HEK293 (cell line): ENCODE results near the gene KDELR1.

ENCODE experiments used
- CTCF ChIA-PET: fragments of 350-600 bp; formaldehyde crosslinking; extraction: SDS; loops from one replicate; lab custom pipeline; 2021; ENCODE audit warnings: antibody characterized with exemption; lab: Yijun Ruan, JAX
- POLR2A ChIA-PET: fragments of 300-600 bp; formaldehyde crosslinking; extraction: SDS; loops from one replicate; lab custom pipeline; 2020; ENCODE audit warnings: antibody characterized with exemption, inconsistent platforms; lab: Yijun Ruan, JAX
- H3K27ac ChIP-seq: fragments of 200-500 bp; sonication (Bioruptor generic); 2 replicates; pipeline ENCODE4 v1.5.1; 2014; ENCODE audit warnings: low read depth, low read length, control low read depth, inconsistent platforms; ENCODE audit errors: extremely low read depth
- H3K36me3 ChIP-seq, 2 experiments: fragments of 200-500 bp in 1 of 2; sonication (Bioruptor generic) in 1 of 2; 1 replicate in 1 of 2; 2 replicates in 1 of 2; pipeline ENCODE4 v1.5.1; 2014 to 2017; ENCODE audit warnings: inconsistent platforms in 2 of 2, low read length in 2 of 2; ENCODE audit not compliant: control insufficient read depth in 2 of 2, insufficient read depth in 1 of 2
- H3K4me1 ChIP-seq: fragments of 200-500 bp; sonication (Bioruptor generic); 2 replicates; pipeline ENCODE4 v1.5.1; 2014; ENCODE audit warnings: mild to moderate bottlenecking, low read length, inconsistent platforms; ENCODE audit not compliant: control insufficient read depth, insufficient read depth
- H3K4me3 ChIP-seq: 2 replicates; pipeline ENCODE4 v1.5.1; 2011; ENCODE audit warnings: low read depth, mild to moderate bottlenecking, control low read depth, low read length, moderate library complexity
- H3K9me3 ChIP-seq: fragments of 200-500 bp; sonication (Bioruptor generic); 2 replicates; pipeline ENCODE4 v1.5.1; 2014; ENCODE audit warnings: low read depth, low read length, inconsistent platforms; ENCODE audit not compliant: control insufficient read depth, insufficient read depth
- EGR2 ChIP-seq: fragments of 450-650 bp; formaldehyde crosslinking; IDR thresholded peaks from 2 replicates; pipeline ENCODE4 v1.5.1; 2016; ENCODE audit warnings: low read depth, missing biosample characterization, missing genetic modification characterization
- GLIS2 ChIP-seq: fragments of 450-650 bp; formaldehyde crosslinking; IDR thresholded peaks from 2 replicates; pipeline ENCODE4 v1.5.1; 2016; ENCODE audit warnings: missing biosample characterization, missing genetic modification characterization
- HOXC10 ChIP-seq: sonication (generic); formaldehyde crosslinking; IDR thresholded peaks from 2 replicates; pipeline ENCODE4 v1.8.1; 2023; ENCODE audit warnings: mild to moderate bottlenecking, missing genetic modification reagents
- KLF8 ChIP-seq: fragments of 450-650 bp; formaldehyde crosslinking; IDR thresholded peaks from 2 replicates; pipeline ENCODE4 v1.5.1; 2016; ENCODE audit warnings: missing biosample characterization, missing genetic modification characterization
- MYNN ChIP-seq: fragments of 450-650 bp; formaldehyde crosslinking; IDR thresholded peaks from 2 replicates; pipeline ENCODE4 v1.5.1; 2016; ENCODE audit warnings: missing biosample characterization, missing genetic modification characterization, borderline replicate concordance
- OVOL3 ChIP-seq: fragments of 450-650 bp; formaldehyde crosslinking; IDR thresholded peaks from 2 replicates; pipeline ENCODE4 v1.5.1; 2016; ENCODE audit warnings: missing biosample characterization, missing genetic modification characterization
- PRDM10 ChIP-seq: fragments of 450-650 bp; formaldehyde crosslinking; IDR thresholded peaks from 2 replicates; pipeline ENCODE4 v1.5.1; 2016; ENCODE audit warnings: missing biosample characterization, missing genetic modification characterization
- TCF7L2 ChIP-seq: IDR thresholded peaks from 2 replicates; pipeline ENCODE4 v1.6.1; 2011; ENCODE audit warnings: low read depth, mild to moderate bottlenecking, inconsistent platforms, low read length, moderate library complexity, borderline replicate concordance
- ZBTB17 ChIP-seq: fragments of 450-650 bp; formaldehyde crosslinking; IDR thresholded peaks from 2 replicates; pipeline ENCODE4 v1.5.1; 2016; ENCODE audit warnings: missing biosample characterization, missing genetic modification characterization
- ZFP69B ChIP-seq: fragments of 450-650 bp; formaldehyde crosslinking; IDR thresholded peaks from 2 replicates; pipeline ENCODE4 v1.5.1; 2016; ENCODE audit warnings: missing biosample characterization, missing genetic modification characterization
- ZNF157 ChIP-seq: fragments of 450-650 bp; formaldehyde crosslinking; IDR thresholded peaks from 2 replicates; pipeline ENCODE4 v1.5.1; 2016; ENCODE audit warnings: missing biosample characterization, missing genetic modification characterization
- ZNF23 ChIP-seq: fragments of 450-650 bp; formaldehyde crosslinking; IDR thresholded peaks from 2 replicates; pipeline ENCODE4 v1.5.1; 2016; ENCODE audit warnings: missing biosample characterization, missing genetic modification characterization, borderline replicate concordance
- ZNF366 ChIP-seq: fragments of 450-650 bp; formaldehyde crosslinking; conservative IDR thresholded peaks from 2 replicates; pipeline ENCODE4 v1.5.1; 2016; ENCODE audit warnings: missing biosample characterization, missing genetic modification characterization
- ZNF404 ChIP-seq: fragments of 450-650 bp; formaldehyde crosslinking; IDR thresholded peaks from 2 replicates; pipeline ENCODE4 v1.5.1; 2017; ENCODE audit warnings: missing biosample characterization, missing genetic modification characterization
- ZNF426 ChIP-seq: fragments of 450-650 bp; formaldehyde crosslinking; IDR thresholded peaks from 2 replicates; pipeline ENCODE4 v1.5.1; 2017; ENCODE audit warnings: missing biosample characterization, missing genetic modification characterization, mild to moderate bottlenecking, inconsistent platforms, moderate library complexity
- ZNF514 ChIP-seq: fragments of 450-650 bp; formaldehyde crosslinking; IDR thresholded peaks from 2 replicates; pipeline ENCODE4 v1.5.1; 2016; ENCODE audit warnings: missing biosample characterization, missing genetic modification characterization
- ZNF530 ChIP-seq: fragments of 450-650 bp; formaldehyde crosslinking; IDR thresholded peaks from 2 replicates; pipeline ENCODE4 v1.5.1; 2016; ENCODE audit warnings: low read depth, missing biosample characterization, missing genetic modification characterization
- ZNF626 ChIP-seq: fragments of 450-650 bp; sonication (Bioruptor Pico); formaldehyde crosslinking; IDR thresholded peaks from 2 replicates; pipeline ENCODE4 v1.5.1; 2018; ENCODE audit warnings: missing biosample characterization, missing genetic modification characterization, inconsistent platforms
- ZNF639 ChIP-seq: fragments of 450-650 bp; formaldehyde crosslinking; IDR thresholded peaks from 2 replicates; pipeline ENCODE4 v1.5.1; 2016; ENCODE audit warnings: missing biosample characterization, missing genetic modification characterization
- ZNF660 ChIP-seq: fragments of 450-650 bp; IDR thresholded peaks from 2 replicates; pipeline ENCODE4 v1.5.1; 2018; ENCODE audit warnings: missing biosample characterization, mild to moderate bottlenecking, missing genetic modification characterization
- ZNF791 ChIP-seq: fragments of 450-650 bp; formaldehyde crosslinking; IDR thresholded peaks from 2 replicates; pipeline ENCODE4 v1.5.1; 2016; ENCODE audit warnings: missing biosample characterization, missing genetic modification characterization
- ZNF830 ChIP-seq: fragments of 450-650 bp; IDR thresholded peaks from 2 replicates; pipeline ENCODE4 v1.5.0; 2018; ENCODE audit warnings: missing biosample characterization, missing genetic modification characterization, low read depth, mild to moderate bottlenecking, moderate library complexity
- ZSCAN30 ChIP-seq: fragments of 450-650 bp; IDR thresholded peaks from 2 replicates; pipeline ENCODE4 v1.5.1; 2018; ENCODE audit warnings: missing biosample characterization, mild to moderate bottlenecking, missing genetic modification characterization, moderate library complexity
- TF ChIP-seq, protein P1 (sequence below): fragments of 450-650 bp; formaldehyde crosslinking; IDR thresholded peaks from 2 replicates; pipeline ENCODE4 v1.5.1; 2016; ENCODE audit warnings: missing biosample characterization, missing genetic modification characterization
- TF ChIP-seq, protein P2 (sequence below): fragments of 450-650 bp; formaldehyde crosslinking; IDR thresholded peaks from 2 replicates; pipeline ENCODE4 v1.5.1; 2017; ENCODE audit warnings: missing biosample characterization, missing genetic modification characterization
- TF ChIP-seq, protein P3 (sequence below): fragments of 450-650 bp; formaldehyde crosslinking; IDR thresholded peaks from 2 replicates; pipeline ENCODE4 v1.5.1; 2016; ENCODE audit warnings: missing biosample characterization, missing genetic modification characterization

Gene KDELR1

GRCh38 chr19:48363810-48364597, 27.3 kb downstream of the KDELR1 start, which contains the start of the genes SYNGR4 and TMEM143:
TSS of gene SYNGR4 (plus strand) at chr19:48364367. CDS start at chr19:48365843, 1,476 bp downstream.
TSS of gene TMEM143 (minus strand) at chr19:48363940. CDS start at chr19:48363920, 20 bp downstream.
- Histone ChIP-seq H3K36me3 (peaks cover 3 to 7% of the 10 kb centered on the region in 2 experiments; a peak in 2 of 3 replicates), H3K9me3 (no peaks in the 10 kb centered on the region), H3K4me3 (peak within 1 kb of the TSS; percentile 54), H3K27ac (peak within 1 kb of the TSS; percentile 89), H3K4me1 (peaks cover 4% of the 10 kb centered on the region; the same call in 1 of the 2 replicates)
- ChIA-PET CTCF (interaction anchor here (0.6 to 3.3 kb wide), 10 partner anchors 9 to 143 kb away, joined by 3 to 28 read pairs (median 4); partner anchors contain the start of gene KDELR1), POLR2A (interaction anchor here (0.5 to 2.7 kb wide), 36 partner anchors 9 to 1124 kb away, joined by 3 to 54 read pairs (median 5); partner anchors contain the start of genes EMP3, GRIN2D, KDELR1 and RPL13A)
- TF ChIP-seq ZNF23 (tag by site-specific recombination) (no peak), ZNF404 (no peak), ZNF157 (tag by site-specific recombination) (no peak), ZNF791 (tag by site-specific recombination) (no peak), ZNF530 (no peak), ZBTB17 (tag by site-specific recombination) (peak; percentile 4), ZNF830 (tag by site-specific recombination) (no peak), ZSCAN30 (tag by site-specific recombination) (no peak), ZNF639 (tag by site-specific recombination) (no peak), EGR2 (peak; percentile 93), TCF7L2 (no peak), ZNF660 (tag by site-specific recombination) (peak; percentile 69; the same call in 1 of the 2 replicates), ZFP69B (tag by site-specific recombination) (peak; percentile 85), ZNF366 (tag by site-specific recombination) (peak; percentile 79; the same call in 1 of the 2 replicates), HOXC10 (CRISPR knock-in tag) (no peak), ZNF426 (no peak), KLF8 (tag by site-specific recombination) (peak; percentile 94), GLIS2 (tag by site-specific recombination) (no peak; the same call in 1 of the 2 replicates), PRDM10 (peak; percentile 92), ZNF514 (tag by site-specific recombination) (no peak), ZNF626 (tag by site-specific recombination) (no peak), OVOL3 (no peak), MYNN (tag by site-specific recombination) (no peak)
- TF ChIP-seq, protein P1, sequence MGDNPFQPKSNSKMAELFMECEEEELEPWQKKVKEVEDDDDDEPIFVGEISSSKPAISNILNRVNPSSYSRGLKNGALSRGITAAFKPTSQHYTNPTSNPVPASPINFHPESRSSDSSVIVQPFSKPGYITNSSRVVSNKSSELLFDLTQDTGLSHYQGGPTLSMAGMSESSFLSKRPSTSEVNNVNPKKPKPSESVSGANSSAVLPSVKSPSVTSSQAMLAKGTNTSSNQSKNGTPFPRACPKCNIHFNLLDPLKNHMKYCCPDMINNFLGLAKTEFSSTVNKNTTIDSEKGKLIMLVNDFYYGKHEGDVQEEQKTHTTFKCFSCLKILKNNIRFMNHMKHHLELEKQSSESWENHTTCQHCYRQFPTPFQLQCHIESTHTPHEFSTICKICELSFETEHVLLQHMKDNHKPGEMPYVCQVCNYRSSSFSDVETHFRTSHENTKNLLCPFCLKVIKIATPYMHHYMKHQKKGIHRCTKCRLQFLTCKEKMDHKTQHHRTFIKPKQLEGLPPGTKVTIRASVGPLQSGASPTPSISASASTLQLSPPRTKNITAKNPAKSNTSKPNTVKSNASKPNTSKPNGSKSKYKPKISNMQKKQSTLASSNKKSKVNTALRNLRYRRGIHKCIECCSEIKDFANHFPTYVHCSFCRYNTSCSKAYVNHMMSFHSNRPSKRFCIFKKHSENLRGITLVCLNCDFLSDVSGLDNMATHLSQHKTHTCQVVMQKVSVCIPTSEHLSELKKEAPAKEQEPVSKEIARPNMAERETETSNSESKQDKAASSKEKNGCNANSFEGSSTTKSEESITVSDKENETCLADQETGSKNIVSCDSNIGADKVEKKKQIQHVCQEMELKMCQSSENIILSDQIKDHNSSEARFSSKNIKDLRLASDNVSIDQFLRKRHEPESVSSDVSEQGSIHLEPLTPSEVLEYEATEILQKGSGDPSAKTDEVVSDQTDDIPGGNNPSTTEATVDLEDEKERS = no peak
- TF ChIP-seq, protein P2, sequence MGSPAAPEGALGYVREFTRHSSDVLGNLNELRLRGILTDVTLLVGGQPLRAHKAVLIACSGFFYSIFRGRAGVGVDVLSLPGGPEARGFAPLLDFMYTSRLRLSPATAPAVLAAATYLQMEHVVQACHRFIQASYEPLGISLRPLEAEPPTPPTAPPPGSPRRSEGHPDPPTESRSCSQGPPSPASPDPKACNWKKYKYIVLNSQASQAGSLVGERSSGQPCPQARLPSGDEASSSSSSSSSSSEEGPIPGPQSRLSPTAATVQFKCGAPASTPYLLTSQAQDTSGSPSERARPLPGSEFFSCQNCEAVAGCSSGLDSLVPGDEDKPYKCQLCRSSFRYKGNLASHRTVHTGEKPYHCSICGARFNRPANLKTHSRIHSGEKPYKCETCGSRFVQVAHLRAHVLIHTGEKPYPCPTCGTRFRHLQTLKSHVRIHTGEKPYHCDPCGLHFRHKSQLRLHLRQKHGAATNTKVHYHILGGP (tag by site-specific recombination) = no peak
- TF ChIP-seq, protein P3, sequence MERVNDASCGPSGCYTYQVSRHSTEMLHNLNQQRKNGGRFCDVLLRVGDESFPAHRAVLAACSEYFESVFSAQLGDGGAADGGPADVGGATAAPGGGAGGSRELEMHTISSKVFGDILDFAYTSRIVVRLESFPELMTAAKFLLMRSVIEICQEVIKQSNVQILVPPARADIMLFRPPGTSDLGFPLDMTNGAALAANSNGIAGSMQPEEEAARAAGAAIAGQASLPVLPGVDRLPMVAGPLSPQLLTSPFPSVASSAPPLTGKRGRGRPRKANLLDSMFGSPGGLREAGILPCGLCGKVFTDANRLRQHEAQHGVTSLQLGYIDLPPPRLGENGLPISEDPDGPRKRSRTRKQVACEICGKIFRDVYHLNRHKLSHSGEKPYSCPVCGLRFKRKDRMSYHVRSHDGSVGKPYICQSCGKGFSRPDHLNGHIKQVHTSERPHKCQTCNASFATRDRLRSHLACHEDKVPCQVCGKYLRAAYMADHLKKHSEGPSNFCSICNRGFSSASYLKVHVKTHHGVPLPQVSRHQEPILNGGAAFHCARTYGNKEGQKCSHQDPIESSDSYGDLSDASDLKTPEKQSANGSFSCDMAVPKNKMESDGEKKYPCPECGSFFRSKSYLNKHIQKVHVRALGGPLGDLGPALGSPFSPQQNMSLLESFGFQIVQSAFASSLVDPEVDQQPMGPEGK (tag by site-specific recombination) = peak; percentile 88
